Erythroblast (primary cell): ENCODE data around the gene C17orf67.

Experiments
- GATA1 ChIP-seq: IDR thresholded peaks from 2 replicates; pipeline ENCODE4 v1.6.1; 2011; ENCODE audit warnings: low read depth, mild to moderate bottlenecking, control low read depth, low read length, moderate library complexity
- POLR2A ChIP-seq: IDR thresholded peaks from 2 replicates; pipeline ENCODE4 v1.6.1; 2011; ENCODE audit warnings: mild to moderate bottlenecking, low read length

- no peak for TF ChIP-seq POLR2A
- no peak for TF ChIP-seq GATA1
These were observed 23.4 kb downstream of the C17orf67 start for GRCh38 chr17:56810343-56810742.
